ENCODE results near the gene MATN1. TPM values are rescaled to one million over a fixed set of nuclear protein-coding genes. Genes with fewer than 3 reads are reported as not detected.
A peak's percentile ranks its signal among the peaks of the same experiment; 100 is the strongest.
"Not testable (repeated sequence)": the region's sequence is repeated elsewhere in the genome, so short reads cannot be mapped to it uniquely, and the experiment has no call there.

Gene MATN1
- total RNA-seq, 1 donor from 2014 or later = not detected

DNA sequence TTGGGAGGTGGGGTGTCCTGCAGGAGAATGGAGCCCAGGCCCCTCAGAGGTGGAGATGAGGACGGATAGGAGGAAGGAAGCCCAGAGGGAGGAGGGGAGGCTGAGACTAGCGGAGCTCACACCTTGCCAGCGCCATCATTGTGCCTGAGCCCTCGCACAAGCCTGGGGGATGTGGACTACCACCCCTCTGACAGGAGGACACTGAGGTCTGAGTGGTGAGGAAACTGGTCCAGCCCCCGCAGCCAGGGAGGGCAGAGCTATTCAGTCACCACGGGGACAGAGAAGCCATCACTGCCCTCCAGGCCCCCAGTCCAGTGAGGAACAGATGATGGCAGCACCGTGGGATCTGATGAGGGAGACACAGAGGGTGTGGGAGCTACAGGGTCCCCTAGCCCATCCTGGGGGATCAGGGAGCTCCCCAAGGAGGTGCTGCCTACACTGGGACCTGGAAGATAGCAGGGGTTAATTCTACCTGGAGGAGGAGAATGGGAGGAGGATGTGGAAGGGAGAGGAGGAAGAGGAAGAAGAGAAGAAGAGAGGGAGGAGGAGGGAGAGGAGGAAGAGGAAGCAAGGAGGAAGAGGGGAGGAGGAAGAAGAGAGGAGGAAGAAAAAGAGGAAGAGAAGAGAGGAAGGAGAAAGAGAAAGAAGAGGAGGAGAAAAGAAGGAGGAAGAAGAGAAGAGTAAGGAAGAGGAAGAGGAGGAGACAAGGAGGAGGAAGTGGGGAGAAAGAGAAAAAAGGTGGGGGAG lies 31.0 kb downstream of the MATN1 start:
- intact Hi-C loops (cut with DNase I) = no loop called here
- DNase-seq (ENCODE audit: missing footprints) (no peak), ATAC-seq (no peak)

DNA sequence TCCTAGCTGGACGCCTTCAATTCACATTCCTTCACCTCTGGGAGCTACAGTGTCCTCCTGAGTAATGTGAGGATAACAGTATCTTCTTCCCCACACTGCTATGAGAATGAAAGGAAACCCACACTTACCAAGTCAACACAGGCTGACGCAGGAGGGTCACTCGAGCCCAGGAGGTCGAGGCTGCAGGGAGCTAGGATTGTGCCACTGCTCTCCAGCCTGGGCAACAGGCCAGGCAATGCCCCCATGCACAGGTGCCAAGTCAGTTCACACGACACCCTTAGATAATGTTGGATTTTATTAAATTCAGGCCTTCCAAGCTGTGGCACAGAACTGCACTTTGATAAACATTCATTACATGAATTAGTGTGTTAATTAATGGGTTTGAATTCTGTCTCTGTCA lies 31.9 kb downstream of the MATN1 start:
- DNase-seq (ENCODE audit: missing footprints) (no peak), ATAC-seq (no peak)
- intact Hi-C loops (cut with DNase I) = no loop called here

DNA sequence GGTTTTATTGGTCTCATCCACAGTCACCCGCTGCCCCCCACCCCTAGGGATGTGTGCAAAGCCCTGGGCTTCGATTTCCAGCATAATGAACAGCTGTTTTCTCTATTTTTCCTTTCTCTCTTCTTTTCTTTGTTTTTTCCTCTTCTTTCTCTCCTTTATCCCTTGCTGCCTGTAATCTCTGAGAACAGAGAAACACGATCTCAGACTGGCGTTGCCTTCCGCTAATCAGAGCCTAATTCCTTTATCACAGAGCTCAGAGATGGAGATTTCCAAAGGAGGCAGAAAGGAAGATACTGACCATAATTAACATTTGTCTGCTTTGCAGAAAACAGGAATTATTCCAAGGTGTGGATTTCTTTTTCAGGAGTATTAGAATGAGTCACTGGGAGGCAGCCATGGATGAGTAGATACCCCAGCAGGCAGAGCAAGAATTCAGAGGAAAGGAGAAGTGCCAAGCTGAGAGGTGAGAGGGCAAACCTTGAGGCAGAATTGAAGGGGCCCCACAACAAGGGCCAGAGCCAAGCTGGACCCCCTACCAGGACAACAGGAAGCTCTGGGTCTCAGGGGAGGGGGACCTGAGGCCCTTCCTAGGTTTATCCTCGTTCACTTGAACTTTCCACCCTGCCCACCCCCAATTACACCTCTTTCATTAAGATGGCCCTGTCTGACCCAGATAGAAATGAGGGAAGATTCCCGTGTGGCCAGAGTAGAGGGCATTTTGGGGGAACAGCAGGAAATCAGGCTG lies 33.3 kb downstream of the MATN1 start:
- no peak for ATAC-seq
- no peak for DNase-seq (ENCODE audit: missing footprints)
- intact Hi-C loops (cut with DNase I) = no loop called here

DNA sequence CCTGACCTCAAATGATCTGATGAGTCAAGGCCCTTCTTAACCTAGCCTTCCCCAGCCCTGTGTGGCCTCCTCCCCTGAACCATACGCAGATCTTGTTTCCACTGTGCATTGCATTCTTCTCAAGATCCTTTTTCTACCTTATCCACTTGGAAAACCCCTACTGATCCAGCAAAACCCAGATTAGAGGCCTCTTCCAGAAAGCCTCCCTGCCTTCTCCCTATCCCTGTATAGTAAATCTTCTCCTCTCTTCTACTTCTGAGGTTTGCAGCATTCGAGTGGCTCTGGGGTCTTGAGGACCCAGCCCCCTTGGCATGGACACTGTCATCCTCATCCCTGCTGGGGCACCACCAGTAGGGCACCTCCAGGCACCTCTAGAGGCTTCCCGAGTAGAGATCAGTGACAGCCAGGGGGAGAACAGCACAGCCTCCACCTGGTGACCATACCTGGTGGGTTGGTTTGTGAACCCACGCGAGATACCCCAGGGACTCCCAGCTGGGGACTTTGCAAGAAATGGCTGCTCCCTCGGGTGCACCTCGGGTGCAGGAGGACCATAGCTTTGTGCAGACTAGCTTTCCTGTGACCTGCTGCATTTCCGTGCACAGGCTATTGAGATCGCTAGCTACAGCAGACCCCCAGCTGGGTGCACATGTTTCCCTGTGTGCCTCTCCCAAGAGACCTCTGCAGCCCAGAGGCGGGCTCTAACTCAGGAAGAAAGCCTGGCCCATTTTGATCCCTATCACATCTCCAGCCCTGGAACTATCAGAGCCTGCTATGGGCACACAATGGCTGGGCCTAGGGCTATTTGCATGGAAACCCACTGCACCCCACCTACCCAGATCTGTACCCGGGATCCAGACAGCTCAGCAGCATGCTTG lies 34.2 kb downstream of the MATN1 start:
- no peak for DNase-seq (ENCODE audit: missing footprints)
- ATAC-seq = no peak
- intact Hi-C loops (cut with DNase I) = no loop called here

DNA sequence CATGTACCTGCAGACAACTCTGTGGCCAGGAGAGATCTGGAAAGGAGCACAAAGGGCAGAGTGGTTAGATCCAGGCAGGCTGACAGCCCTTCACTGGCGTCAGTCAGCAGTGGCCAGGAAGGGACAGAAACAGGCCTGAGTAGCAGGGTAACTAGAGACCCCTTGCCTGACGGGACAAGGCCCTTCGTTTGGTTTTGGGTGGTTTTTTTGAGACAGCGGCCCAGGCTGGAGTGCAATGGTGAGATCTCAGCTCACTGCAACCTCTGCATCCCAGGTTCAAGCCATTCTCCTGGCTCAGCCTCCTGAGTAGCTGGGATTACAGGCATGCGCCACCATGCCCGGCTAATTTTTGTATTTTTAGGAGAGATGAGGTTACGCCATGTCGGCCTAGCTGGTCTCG lies 34.9 kb downstream of the MATN1 start:
- intact Hi-C loops (cut with DNase I); ATAC-seq; DNase-seq (ENCODE audit: missing footprints): not testable (repeated sequence)

DNA sequence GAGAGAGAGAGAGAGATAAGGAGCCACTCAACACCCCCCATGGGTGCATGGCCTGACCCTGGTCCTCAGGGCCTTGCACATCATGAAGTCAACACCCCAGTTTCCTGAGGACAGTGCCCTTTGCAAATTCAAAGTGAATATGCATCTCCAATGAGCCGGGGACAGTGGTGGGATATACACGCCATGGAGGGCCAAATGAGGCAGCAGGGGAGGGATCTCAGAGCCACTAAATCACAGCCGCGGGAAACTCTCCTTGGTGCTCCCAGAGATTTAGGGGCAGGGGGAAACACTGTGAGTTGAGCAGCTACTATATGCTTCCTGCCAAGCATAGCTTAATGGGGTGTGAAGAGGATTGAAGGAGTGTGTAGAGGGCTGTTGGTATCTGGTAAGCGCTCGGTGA lies 35.5 kb downstream of the MATN1 start:
- intact Hi-C loops (cut with DNase I) = no loop called here
- no peak for DNase-seq (ENCODE audit: missing footprints)
- ATAC-seq = no peak

DNA sequence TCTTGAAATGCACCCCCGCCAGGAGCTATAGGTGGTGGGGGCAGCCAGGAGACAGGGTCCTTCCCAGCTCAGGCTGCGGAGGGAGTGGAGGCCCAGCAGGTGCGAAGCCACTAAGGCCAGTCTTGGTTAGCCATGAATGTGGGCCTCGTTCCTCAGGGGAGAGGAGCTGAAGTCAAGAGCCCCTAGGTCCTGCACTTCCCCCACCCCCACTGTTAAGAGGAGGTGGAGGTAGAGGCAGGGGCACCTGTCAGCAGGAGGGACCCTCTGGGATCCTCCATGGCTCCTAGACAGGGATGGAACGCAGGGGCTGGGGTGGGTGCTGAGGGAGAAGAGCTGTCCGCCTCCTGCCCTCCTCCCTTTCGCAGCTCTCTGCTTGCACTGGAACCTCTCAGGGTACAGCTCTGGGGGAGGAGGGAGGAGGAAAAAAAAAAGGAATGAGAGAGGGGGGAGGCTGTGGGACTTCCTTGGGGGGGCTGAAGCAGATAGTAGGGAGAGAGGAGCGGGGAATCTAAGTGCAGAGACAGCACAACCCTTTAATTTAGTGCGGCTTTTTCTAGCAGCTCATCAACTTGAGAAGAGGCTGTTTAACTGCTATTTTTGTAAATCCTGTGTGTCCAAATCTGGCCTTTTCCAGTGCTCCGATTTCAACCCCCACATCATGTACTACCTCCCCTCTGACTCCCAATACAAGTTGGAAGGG lies 37.0 kb downstream of the MATN1 start:
- ATAC-seq (no peak), DNase-seq (ENCODE audit: missing footprints) (no peak)
- intact Hi-C loops (cut with DNase I) = no loop called here

DNA sequence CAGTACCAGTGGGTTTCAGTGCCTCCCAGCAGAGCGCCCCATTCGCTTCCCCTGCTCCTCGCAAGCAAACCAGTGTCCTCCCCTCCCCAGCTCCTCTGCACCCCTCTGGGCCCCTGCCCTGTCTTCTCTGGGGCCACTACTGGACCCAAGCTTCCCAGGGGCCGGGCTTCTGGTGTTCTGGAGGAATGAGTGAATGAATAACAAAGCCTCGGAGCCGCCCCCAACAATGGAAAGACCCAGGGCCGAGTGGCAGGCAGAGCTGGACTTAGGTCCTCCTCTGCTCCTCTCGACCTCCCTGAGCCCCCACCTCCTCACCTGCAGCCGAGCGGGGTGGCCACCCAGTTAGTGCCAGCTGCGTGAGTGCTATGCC lies 37.6 kb downstream of the MATN1 start:
- no peak for DNase-seq (ENCODE audit: missing footprints)
- no peak for ATAC-seq
- intact Hi-C loops (cut with DNase I) = no loop called here

DNA sequence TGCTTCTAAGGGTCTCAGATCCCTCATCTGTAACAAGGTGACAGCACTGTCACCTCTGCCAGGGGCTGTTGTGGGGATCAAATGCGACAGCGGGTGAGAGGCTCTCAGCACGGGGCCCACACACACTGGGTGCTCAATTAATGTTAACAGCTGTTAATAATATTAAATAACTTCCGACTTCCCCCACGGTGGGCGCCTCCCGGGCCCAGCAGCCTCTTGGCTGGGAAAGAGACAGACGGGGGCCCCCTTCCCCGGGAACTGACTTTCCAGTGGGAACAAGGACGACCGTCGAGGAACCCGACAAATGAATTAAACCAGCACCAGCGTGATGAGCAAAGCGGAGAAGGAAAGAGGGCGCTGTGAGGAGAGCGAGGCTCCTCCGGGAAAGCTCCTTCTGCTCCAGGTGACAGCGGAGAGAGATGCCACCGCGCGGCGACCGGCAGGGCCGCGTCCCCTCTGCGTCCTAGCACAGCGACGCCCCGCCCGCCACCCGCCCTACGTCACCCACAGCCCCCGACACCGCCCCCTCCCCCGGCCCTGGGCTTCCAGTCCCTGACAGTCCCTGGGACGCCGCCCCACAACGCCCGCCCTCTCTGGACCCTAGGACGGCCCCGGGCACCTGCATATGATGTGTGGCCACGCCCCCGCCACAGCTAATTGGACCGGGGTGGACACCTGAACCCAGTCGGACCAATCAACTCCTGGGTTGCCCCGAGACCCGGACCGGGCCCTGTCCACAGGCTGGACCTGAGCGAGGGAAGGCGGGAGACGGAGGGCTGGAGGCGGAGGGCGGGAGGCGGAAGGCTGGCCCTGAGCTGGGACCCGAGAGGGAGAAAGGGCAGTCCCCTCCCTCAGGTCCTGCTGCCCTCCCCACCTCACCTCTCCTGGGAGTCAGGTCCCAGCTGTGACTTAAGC lies 38.2 kb downstream of the MATN1 start:
- intact Hi-C loops (cut with DNase I) = no loop called here
- DNase-seq (ENCODE audit: missing footprints) = no peak
- ATAC-seq = peak; percentile 56

DNA sequence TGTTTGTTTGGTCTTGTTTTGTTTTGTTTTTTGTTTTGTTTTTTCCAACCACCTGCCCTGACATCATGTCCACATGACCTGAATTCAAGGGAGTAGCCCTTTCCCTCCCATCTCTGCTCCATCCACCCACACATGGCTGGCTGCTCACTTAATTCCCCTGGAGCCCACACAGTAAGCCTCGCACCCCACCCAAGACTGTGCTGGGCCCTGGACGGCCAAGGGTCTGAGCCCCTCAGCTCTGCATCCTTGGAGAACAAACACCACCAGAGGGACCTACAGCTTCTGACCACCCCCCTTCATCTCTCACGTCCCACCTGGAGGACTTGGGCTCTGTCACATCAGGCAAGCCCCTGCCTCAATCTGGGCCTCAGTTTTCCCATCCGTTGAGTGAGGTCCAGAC lies 39.1 kb downstream of the MATN1 start:
- DNase-seq (ENCODE audit: missing footprints) = no peak

DNA sequence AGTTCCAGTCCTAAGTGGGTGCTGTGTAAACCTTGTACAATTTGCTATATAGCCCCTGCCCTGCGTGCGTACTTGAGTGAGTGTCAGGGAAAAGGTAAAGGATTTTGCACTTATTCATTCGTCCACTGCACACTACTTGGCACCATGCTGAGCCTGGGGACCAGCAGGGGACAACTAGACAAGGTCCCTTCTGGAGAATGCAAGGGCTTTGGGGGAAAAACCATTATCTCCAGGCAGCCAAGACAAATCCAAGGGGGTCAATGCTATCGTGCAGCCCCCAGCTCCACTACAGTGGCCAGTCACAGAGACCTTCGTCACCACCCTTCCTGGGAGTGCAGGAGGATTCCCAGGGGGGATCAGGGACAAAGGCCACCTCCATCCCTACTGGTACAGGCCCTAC lies 39.7 kb downstream of the MATN1 start:
- DNase-seq (ENCODE audit: missing footprints) (no peak), ATAC-seq (no peak)
- intact Hi-C loops (cut with DNase I) = no loop called here

More for the DNA sequence above, 39.1 kb downstream of the MATN1 start:
- intact Hi-C loops (cut with DNase I) = no loop called here
- no peak for ATAC-seq

DNA sequence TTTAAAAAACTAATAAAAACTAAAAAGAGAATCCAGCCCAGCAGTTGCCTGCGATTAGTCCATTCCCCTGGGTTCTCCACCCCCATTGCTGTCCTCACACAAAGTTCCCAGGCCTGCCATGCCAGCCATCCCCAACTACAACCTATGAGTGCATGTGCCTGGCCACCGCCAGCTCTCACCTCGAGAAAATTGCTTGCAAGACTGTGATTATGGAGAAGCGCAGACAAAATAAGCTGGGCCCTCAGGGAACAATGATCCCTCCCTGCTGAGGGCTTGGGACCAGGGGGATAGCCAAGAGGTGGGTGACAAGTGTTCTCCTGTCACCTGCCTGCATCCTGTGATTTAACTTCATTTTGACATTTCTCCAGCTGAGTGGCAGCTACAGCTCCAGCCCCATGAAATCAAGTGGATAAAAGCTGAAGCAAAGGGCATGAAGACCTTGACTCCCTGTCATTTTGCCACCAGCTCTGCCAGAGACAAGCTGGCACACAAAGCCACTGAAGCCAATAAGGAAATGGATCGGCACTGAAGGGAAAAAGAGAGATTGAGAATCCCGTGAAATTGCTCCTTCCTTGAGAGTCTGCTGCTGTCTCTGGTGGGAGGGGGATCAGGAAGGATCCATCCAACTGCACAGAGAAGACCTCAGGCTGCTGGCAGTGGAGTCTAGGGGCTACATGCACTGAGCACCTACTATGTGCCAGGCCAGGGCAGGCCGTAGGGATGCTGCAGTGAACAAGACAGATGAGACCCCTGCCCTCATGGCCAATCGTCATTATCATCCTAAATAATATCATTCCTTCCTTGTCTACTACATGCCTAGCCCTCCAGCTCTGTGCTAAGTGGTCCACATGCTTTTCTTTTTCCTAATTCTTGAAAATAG lies 40.7 kb downstream of the MATN1 start:
- ATAC-seq = no peak
- intact Hi-C loops (cut with DNase I) = no loop called here

DNA sequence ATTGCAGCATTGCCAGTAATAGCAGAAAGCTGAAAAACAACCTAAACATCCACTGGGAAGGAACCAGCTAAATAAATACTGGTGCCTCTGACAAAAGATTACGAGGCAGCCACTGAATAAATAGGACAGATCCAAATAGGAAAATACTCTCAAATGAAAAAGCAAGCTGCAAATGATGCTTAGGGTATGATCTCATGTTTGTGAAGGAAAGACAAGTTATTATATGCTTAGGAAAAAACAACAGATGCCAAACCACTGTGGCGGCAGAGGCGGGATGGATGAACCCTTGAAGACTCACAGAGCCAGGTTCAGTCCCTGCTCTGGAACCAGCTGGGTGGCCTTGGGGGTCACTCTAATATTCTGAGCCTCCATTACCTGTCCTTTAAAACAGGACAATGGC lies 41.6 kb downstream of the MATN1 start:
- intact Hi-C loops (cut with DNase I) = no loop called here
- DNase-seq (ENCODE audit: missing footprints) (no peak), ATAC-seq (no peak)

More for the DNA sequence above, 40.7 kb downstream of the MATN1 start:
- DNase-seq (ENCODE audit: missing footprints) = no peak

DNA sequence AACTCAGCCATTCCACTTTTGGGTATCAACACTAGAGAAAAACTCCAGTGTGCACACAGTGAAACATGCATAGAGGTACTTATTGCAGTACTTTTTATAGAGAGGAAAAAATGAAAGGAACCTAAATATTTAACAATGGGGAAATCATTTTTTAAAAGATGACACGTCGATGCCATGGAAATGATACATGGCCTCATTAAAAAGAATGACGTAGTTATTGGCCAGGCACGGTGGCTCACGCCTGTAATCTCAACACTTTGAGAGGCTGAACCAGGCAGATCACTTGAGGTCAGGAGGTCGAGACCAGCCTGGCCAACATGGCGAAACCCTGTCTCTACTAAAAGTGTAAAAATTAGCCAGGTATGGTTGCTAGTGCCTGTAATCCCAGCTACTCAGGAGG lies 42.5 kb downstream of the MATN1 start:
- DNase-seq (ENCODE audit: missing footprints) (no peak), ATAC-seq (no peak)
- intact Hi-C loops (cut with DNase I) = no loop called here

DNA sequence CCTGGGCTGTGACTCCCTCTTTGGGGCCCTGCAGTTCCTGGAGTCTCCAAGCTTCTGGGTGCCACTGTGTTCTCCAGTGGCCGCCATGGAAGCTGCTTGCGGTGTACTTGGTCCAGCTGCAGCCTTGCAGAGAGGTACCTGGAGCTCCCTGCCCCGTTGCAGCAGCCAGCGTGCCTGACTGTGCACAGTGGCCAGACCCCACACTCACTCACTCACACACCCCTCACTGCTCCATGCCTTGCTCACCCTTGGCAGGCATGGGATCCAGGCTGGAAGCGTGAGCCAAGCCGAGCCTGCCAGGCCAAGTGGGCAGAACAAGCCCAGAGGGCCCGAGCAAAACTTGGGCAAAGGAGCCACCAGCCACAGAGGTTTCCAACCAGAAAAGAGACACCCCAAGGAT lies 43.0 kb downstream of the MATN1 start:
- ATAC-seq = peak; percentile 33
- no peak for DNase-seq (ENCODE audit: missing footprints)
- intact Hi-C loops (cut with DNase I) = no loop called here

DNA sequence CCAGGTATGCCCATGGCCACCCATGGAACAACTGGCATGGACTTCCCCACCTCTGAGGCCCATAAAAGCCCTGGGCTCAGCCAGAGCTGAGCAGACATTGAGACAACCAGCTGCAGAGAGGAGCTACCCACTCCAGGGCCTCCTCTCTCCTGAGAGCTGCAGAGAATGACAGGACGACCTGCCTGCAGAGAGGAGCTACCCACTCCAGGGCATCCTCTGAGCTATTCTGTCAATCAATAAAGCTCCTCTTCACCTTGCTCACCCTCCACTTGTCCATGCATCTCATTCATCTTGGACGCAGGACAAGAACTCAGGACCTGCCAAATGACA lies 43.4 kb downstream of the MATN1 start:
- intact Hi-C loops (cut with DNase I) = no loop called here
- ATAC-seq = no peak
- DNase-seq (ENCODE audit: missing footprints) = no peak
